Measurements from ENCODE around the gene EOLA1. TPM values are rescaled to one million over a fixed set of nuclear protein-coding genes. Genes with fewer than 3 reads are reported as not detected.
"Not testable (repeated sequence)": the region's sequence is repeated elsewhere in the genome, so short reads cannot be mapped to it uniquely, and the experiment has no call there.

Gene EOLA1
- 14.2 and 17.8 TPM in 2 replicates for total RNA-seq

- DNase-seq (ENCODE audit: low read depth, low spot score): peak; percentile 85
Measured at GRCh38 chrX:149540621-149541520, at the start of gene EOLA1. TSS of gene EOLA1 (plus strand) at chrX:149541012. CDS start at chrX:149545631, 4,619 bp downstream.

- no peak for DNase-seq (ENCODE audit: low read depth, low spot score)
Measured at GRCh38 chrX:149491812-149492211, 49.0 kb upstream of the EOLA1 start.

GRCh38 chrX:149493567-149494562 lies 46.9 kb upstream of the EOLA1 start:
- DNase-seq (ENCODE audit: low read depth, low spot score): no peak

GRCh38 chrX:149494844-149495565 lies 45.8 kb upstream of the EOLA1 start:
- DNase-seq (ENCODE audit: low read depth, low spot score): no peak

GRCh38 chrX:149495573-149496071 lies 45.2 kb upstream of the EOLA1 start:
- DNase-seq (ENCODE audit: low read depth, low spot score): peak; percentile 27

- DNase-seq (ENCODE audit: low read depth, low spot score): no peak
Measured at GRCh38 chrX:149497054-149497453, 43.8 kb upstream of the EOLA1 start.

GRCh38 chrX:149497626-149498025 lies 43.2 kb upstream of the EOLA1 start:
- no peak for DNase-seq (ENCODE audit: low read depth, low spot score)

GRCh38 chrX:149498767-149499166 lies 42.0 kb upstream of the EOLA1 start:
- DNase-seq (ENCODE audit: low read depth, low spot score): no peak

- DNase-seq (ENCODE audit: low read depth, low spot score): no peak
Measured at GRCh38 chrX:149499766-149500165, 41.0 kb upstream of the EOLA1 start.

- DNase-seq (ENCODE audit: low read depth, low spot score): not testable (repeated sequence)
Measured at GRCh38 chrX:149502923-149503322, 37.9 kb upstream of the EOLA1 start.

- DNase-seq (ENCODE audit: low read depth, low spot score): peak; percentile 35
Measured at GRCh38 chrX:149503446-149503845, 37.4 kb upstream of the EOLA1 start.

- DNase-seq (ENCODE audit: low read depth, low spot score): no peak
Measured at GRCh38 chrX:149504226-149504914, 36.4 kb upstream of the EOLA1 start.

- peak; percentile 56 for DNase-seq (ENCODE audit: low read depth, low spot score)
Measured at GRCh38 chrX:149504915-149505651, 35.7 kb upstream of the EOLA1 start, which contains the start of gene IDS. TSS of gene IDS (minus strand) at chrX:149505306. CDS start at chrX:149505137, 169 bp downstream.

- DNase-seq (ENCODE audit: low read depth, low spot score): no peak
Measured at GRCh38 chrX:149505671-149506070, 35.1 kb upstream of the EOLA1 start.

- DNase-seq (ENCODE audit: low read depth, low spot score): no peak
Measured at GRCh38 chrX:149506349-149506748, 34.5 kb upstream of the EOLA1 start.

- DNase-seq (ENCODE audit: low read depth, low spot score): no peak
Measured at GRCh38 chrX:149508467-149508866, 32.3 kb upstream of the EOLA1 start.

- DNase-seq (ENCODE audit: low read depth, low spot score): no peak
Measured at GRCh38 chrX:149510386-149510785, 30.4 kb upstream of the EOLA1 start.

- no peak for DNase-seq (ENCODE audit: low read depth, low spot score)
Measured at GRCh38 chrX:149511081-149511480, 29.7 kb upstream of the EOLA1 start.

GRCh38 chrX:149512225-149512885 lies 28.5 kb upstream of the EOLA1 start:
- peak; percentile 15 for DNase-seq (ENCODE audit: low read depth, low spot score)
